H1 (cell line): ENCODE data around the gene NKAIN1. TPM values are rescaled to one million over a fixed set of nuclear protein-coding genes. Genes with fewer than 3 reads are reported as not detected.

Experiments
- CTCF ChIA-PET: fragments of 300-600 bp; sonication (Branson Sonifier 250); formaldehyde crosslinking; loops from one replicate; lab custom pipeline; 2021; ENCODE audit not compliant: partially characterized antibody; lab: Charles Lee
- POLR2A ChIA-PET: fragments of 300-600 bp; sonication (Branson Sonifier 250); formaldehyde crosslinking; loops from one replicate; lab custom pipeline; 2021; ENCODE audit warnings: inconsistent platforms; ENCODE audit not compliant: partially characterized antibody; lab: Charles Lee
- DNase-seq, 2 experiments: peaks; one replicate each; pipeline versions ENCODE4 v3.0.0 to v3.0.0-alpha.2; 2010 to 2022; ENCODE audit warnings: low spot score in 2 of 2, low read depth in 1 of 2, mixed read lengths in 1 of 2
- FAIRE-seq: peaks from 2 replicates; lab custom pipeline; 2011; peaks lifted over from hg19 to GRCh38; lab: Jason Lieb, UNC
- H2AFZ ChIP-seq: 2 replicates; pipeline ENCODE4 v1.8.1; 2012; ENCODE audit warnings: low read length, inconsistent platforms
- H2AK5ac ChIP-seq: 2 replicates; pipeline ENCODE4 v1.6.1; 2013; ENCODE audit warnings: low read depth, low read length
- H2BK120ac ChIP-seq: replicated peaks from 2 replicates; pipeline ENCODE3; 2013; ENCODE audit warnings: low read depth, low read length, inconsistent platforms
- H2BK12ac ChIP-seq: 2 replicates; pipeline ENCODE4 v1.6.1; 2013; ENCODE audit warnings: low read depth, low read length
- H2BK15ac ChIP-seq: 2 replicates; pipeline ENCODE4 v1.6.1; 2013; ENCODE audit warnings: low read length
- H2BK20ac ChIP-seq: 2 replicates; pipeline ENCODE4 v1.6.1; 2013; ENCODE audit warnings: low read length
- H2BK5ac ChIP-seq: 2 replicates; pipeline ENCODE4 v1.6.1; 2013; ENCODE audit warnings: low read depth, low read length
- H3K14ac ChIP-seq: 2 replicates; pipeline ENCODE4 v1.6.1; 2013; ENCODE audit warnings: inconsistent platforms; ENCODE audit not compliant: insufficient read length
- H3K18ac ChIP-seq: 2 replicates; pipeline ENCODE4 v1.6.1; 2013; ENCODE audit warnings: low read length; ENCODE audit errors: extremely low read depth
- H3K23ac ChIP-seq: 2 replicates; pipeline ENCODE4 v1.6.1; 2013; ENCODE audit warnings: inconsistent platforms; ENCODE audit not compliant: insufficient read length
- H3K23me2 ChIP-seq: 2 replicates; pipeline ENCODE4 v1.6.1; 2013; ENCODE audit warnings: low read depth, low read length
- H3K27ac ChIP-seq: 2 replicates; pipeline ENCODE4 v1.6.1; 2011; ENCODE audit warnings: low read depth, low read length, inconsistent platforms
- H3K27me3 ChIP-seq, 4 experiments: replicated peaks in 1 of 4; 1 replicate in 1 of 4; 2 replicates in 3 of 4; pipeline versions ENCODE4 v1.6.1 to v1.8.1; 2011 to 2013; ENCODE audit warnings: low read length in 3 of 4, mild to moderate bottlenecking in 3 of 4, inconsistent platforms in 2 of 4, mixed read lengths in 2 of 4, moderate library complexity in 1 of 4; ENCODE audit not compliant: control insufficient read depth in 3 of 4, insufficient read depth in 3 of 4; ENCODE audit errors: extremely low read depth in 1 of 4
- H3K36me3 ChIP-seq, 4 experiments: 2 replicates each; pipeline versions ENCODE4 v1.6.1 to v1.8.1; 2011 to 2013; ENCODE audit warnings: mild to moderate bottlenecking in 4 of 4, low read length in 3 of 4, moderate library complexity in 2 of 4, control low read depth in 1 of 4, inconsistent platforms in 1 of 4; ENCODE audit not compliant: insufficient read depth in 4 of 4, control insufficient read depth in 2 of 4
- H3K4ac ChIP-seq: replicated peaks from 2 replicates; pipeline ENCODE3; 2013; ENCODE audit warnings: low read length, low read depth, mixed read lengths, inconsistent platforms; ENCODE audit not compliant: insufficient read length
- H3K4me1 ChIP-seq, 4 experiments: replicated peaks in 1 of 4; 1 replicate in 1 of 4; 2 replicates in 3 of 4; pipeline versions ENCODE4 v1.6.1 to v1.8.1; 2011 to 2013; ENCODE audit warnings: low read length in 3 of 4, inconsistent platforms in 2 of 4, mixed read lengths in 1 of 4; ENCODE audit not compliant: insufficient read depth in 4 of 4, control insufficient read depth in 3 of 4
- H3K4me2 ChIP-seq, 2 experiments: 2 replicates each; pipeline versions ENCODE4 v1.6.1 to v1.8.1; 2011 to 2013; ENCODE audit warnings: low read depth in 2 of 2, low read length in 2 of 2, control low read depth in 1 of 2, inconsistent platforms in 1 of 2, mild to moderate bottlenecking in 1 of 2; ENCODE audit not compliant: insufficient read depth in 1 of 2
- H3K4me3 ChIP-seq, 4 experiments: fragments of 200-600, 300-600 bp in 1 of 4; sonication (generic), shearing (Covaris generic), sonication (Bioruptor Twin) in 1 of 4; 2 replicates each; pipeline versions ENCODE4 v1.5.1 to v1.8.1; 2011 to 2016; ENCODE audit warnings: low read length in 4 of 4, low read depth in 3 of 4, control low read depth in 2 of 4, inconsistent platforms in 2 of 4, mild to moderate bottlenecking in 2 of 4, mixed read lengths in 1 of 4, moderate library complexity in 1 of 4; ENCODE audit not compliant: insufficient read depth in 2 of 4; ENCODE audit errors: extremely low read depth in 1 of 4
- H3K56ac ChIP-seq: replicated peaks from 2 replicates; pipeline ENCODE3; 2013; ENCODE audit warnings: low read depth, mild to moderate bottlenecking, mixed read lengths, low read length, inconsistent platforms; ENCODE audit not compliant: insufficient read length
- H3K79me1 ChIP-seq: 2 replicates; pipeline ENCODE4 v1.6.1; 2013; ENCODE audit warnings: low read depth, low read length, control low read depth
- H3K79me2 ChIP-seq, 2 experiments: 2 replicates each; pipeline versions ENCODE4 v1.6.1 to v1.8.1; 2012 to 2013; ENCODE audit warnings: low read length in 2 of 2, mild to moderate bottlenecking in 2 of 2, inconsistent platforms in 1 of 2; ENCODE audit not compliant: insufficient read depth in 2 of 2, control insufficient read depth in 1 of 2
- H3K9ac ChIP-seq, 4 experiments: replicated peaks in 1 of 4; 1 replicate in 1 of 4; 2 replicates in 3 of 4; pipeline versions ENCODE4 v1.6.1 to v1.8.1; 2011 to 2013; ENCODE audit warnings: low read depth in 3 of 4, low read length in 3 of 4, control low read depth in 2 of 4, mild to moderate bottlenecking in 2 of 4, moderate library complexity in 2 of 4, inconsistent platforms in 1 of 4; ENCODE audit errors: extremely low read depth in 1 of 4
- H3K9me3 ChIP-seq, 2 experiments: 2 replicates each; pipeline versions ENCODE4 v1.6.1 to v1.8.1; 2012 to 2013; ENCODE audit warnings: mild to moderate bottlenecking in 2 of 2, moderate library complexity in 2 of 2, control low read depth in 1 of 2, inconsistent platforms in 1 of 2, low read depth in 1 of 2, low read length in 1 of 2, mixed read lengths in 1 of 2; ENCODE audit not compliant: insufficient read depth in 2 of 2
- H4K20me1 ChIP-seq, 2 experiments: replicated peaks in 1 of 2; 2 replicates each; pipeline versions ENCODE3 to v1.8.1; 2011 to 2013; ENCODE audit warnings: inconsistent platforms in 2 of 2, low read length in 2 of 2, mild to moderate bottlenecking in 1 of 2; ENCODE audit not compliant: insufficient read depth in 2 of 2, control insufficient read depth in 1 of 2
- H4K5ac ChIP-seq: 2 replicates; pipeline ENCODE4 v1.6.1; 2013; ENCODE audit warnings: low read length, low read depth, mixed read lengths, inconsistent platforms; ENCODE audit not compliant: insufficient read length
- H4K8ac ChIP-seq: 2 replicates; pipeline ENCODE4 v1.8.0; 2013; ENCODE audit warnings: mild to moderate bottlenecking, moderate library complexity, low read length, inconsistent platforms; ENCODE audit not compliant: insufficient read depth; ENCODE audit errors: extremely low read depth
- H4K91ac ChIP-seq: replicated peaks from 2 replicates; pipeline ENCODE3; 2013; ENCODE audit warnings: low read length, mixed read lengths, inconsistent platforms; ENCODE audit not compliant: insufficient read length
- BACH1 ChIP-seq: IDR thresholded peaks from 2 replicates; pipeline ENCODE4 v1.6.1; 2012; ENCODE audit warnings: low read length, improper control_type of control experiment
- CHD2 ChIP-seq: IDR thresholded peaks from 2 replicates; pipeline ENCODE4 v1.6.1; 2012; ENCODE audit warnings: low read length, improper control_type of control experiment
- CTBP2 ChIP-seq: IDR thresholded peaks from 2 replicates; pipeline ENCODE4 v1.7.0; 2011; ENCODE audit warnings: borderline replicate concordance, mild to moderate bottlenecking, moderate library complexity, mixed read lengths, low read length; ENCODE audit not compliant: insufficient read depth, insufficient read length
- MAFK ChIP-seq: IDR thresholded peaks from 2 replicates; pipeline ENCODE4 v1.6.1; 2012; ENCODE audit warnings: low read depth, mild to moderate bottlenecking, improper control_type of control experiment, low read length
- RFX5 ChIP-seq: IDR thresholded peaks from 2 replicates; pipeline ENCODE4 v1.6.1; 2011; ENCODE audit warnings: low read depth, low read length, improper control_type of control experiment, borderline replicate concordance
- WGBS, 2 experiments: shearing (Covaris generic) in 1 of 2; methylation state at CpG; one replicate each; pipeline versions ENCODE4 v1.1.6 to v1.1.7; 2013 to 2015; ENCODE audit warnings: low lambda C conversion rate in 2 of 2, mixed read lengths in 2 of 2, inconsistent platforms in 1 of 2, low coverage in 1 of 2, missing lambda C conversion rate in 1 of 2; ENCODE audit not compliant: insufficient replicate concordance in 2 of 2, insufficient coverage in 1 of 2, insufficient read length in 1 of 2; ENCODE audit errors: extremely low coverage in 1 of 2, missing lambda C conversion rate in 1 of 2; 5-methylcytosine and 5-hydroxymethylcytosine counted together
- polyA plus RNA-seq, 7 experiments: library from polyadenylated mRNA; depleted of rRNA in 3 of 7; stranded (reverse) in 5 of 7; unstranded in 2 of 7; fragments of >200 nt in 5 of 7; fragments of 200-250 nt in 2 of 7; gene quantifications; 1 replicate in 5 of 7; 2 replicates in 1 of 7; 4 replicates in 1 of 7; pipeline versions ENCODE4 v1.2.1 to v1.2.3, GENCODE V29; 2011 to 2013; ENCODE audit warnings: missing spikeins in 2 of 7, mixed read lengths in 2 of 7
- total RNA-seq: library from RNA; stranded (reverse); fragmentation: NEBNext Ultra II Directional; extraction: Animal tissue kit (Norgen Biotek cat#: 25700); gene quantifications from 2 replicates; pipeline ENCODE4 v1.2.1, GENCODE V29; 2021

NKAIN1 gene
- total and polyA plus RNA-seq, 2 of the 8 experiments (the other 6 are each of a cell fraction or from before 2014, with no cell fraction given), result 59.3 to 66.9 TPM

DNA sequence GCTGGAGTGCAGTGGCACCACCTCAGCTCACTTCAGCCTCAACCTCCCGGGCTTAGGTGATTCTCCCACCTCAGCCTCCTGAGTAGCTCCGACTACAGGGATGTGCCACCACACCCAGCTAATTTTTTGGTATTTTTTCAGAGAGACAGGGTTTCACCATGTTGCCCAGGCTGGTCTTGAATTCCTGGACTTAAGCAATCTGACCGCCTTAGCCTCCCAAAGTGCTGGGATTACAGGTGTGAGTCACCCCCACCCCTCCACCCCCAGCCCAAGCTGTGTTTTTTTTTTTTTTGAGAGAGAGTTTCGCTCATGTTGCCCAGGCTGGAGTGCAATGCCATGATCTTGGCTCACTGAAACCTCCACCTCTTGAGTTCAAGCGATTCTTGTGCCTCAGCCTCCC is 75.4 kb downstream of the NKAIN1 start:
- WGBS, 2 experiments, result 71% methylated on average over 5 of the region's 5 CpGs; no CpG with 5 or more reads in 1 of the 2 experiments
- no peaks in the 10 kb centered on the region for H4K20me1 ChIP-seq
- FAIRE-seq, result no peak
- no peak for TF ChIP-seq BACH1
- no peak for TF ChIP-seq MAFK
- TF ChIP-seq CTBP2, result no peak
- no peak for TF ChIP-seq RFX5
- no peak for TF ChIP-seq CHD2

More for the DNA sequence above, 75.4 kb downstream of the NKAIN1 start:
- Histone ChIP-seq H2AK5ac (no peak overlapping the region), H4K91ac (no peak overlapping the region), H4K5ac (no peak overlapping the region), H3K79me1 (no peaks in the 10 kb centered on the region), H3K14ac (no peak overlapping the region), H3K36me3 (no peaks in the 10 kb centered on the region), H3K27ac (no peak overlapping the region), H2BK5ac (no peak overlapping the region), H3K23ac (no peak overlapping the region), H3K18ac (no peak overlapping the region), H2BK15ac (no peak overlapping the region), H3K79me2 (no peaks in the 10 kb centered on the region), H2AFZ (no peak overlapping the region), H3K56ac (no peak overlapping the region), H3K23me2 (no peaks in the 10 kb centered on the region), H3K9ac (no peak overlapping the region), H3K4me2 (no peak overlapping the region), H3K27me3 (no peaks in the 10 kb centered on the region), H2BK12ac (no peak overlapping the region), H3K4me1 (peaks cover 0 to 2% (median 0%) of the 10 kb centered on the region in 4 experiments; a peak in 1 of 7 replicates), H3K4me3 (no peak overlapping the region), H2BK20ac (no peak overlapping the region), H3K4ac (no peak overlapping the region), H4K8ac (no peak overlapping the region), H2BK120ac (no peak overlapping the region), H3K9me3 (no peaks in the 10 kb centered on the region)
- POLR2A ChIA-PET, result interaction anchor here (0.6 to 1.9 kb wide), 3 partner anchors 11 to 134 kb away, joined by 3 to 4 read pairs (median 3); no protein-coding TSS in a partner anchor
- CTCF ChIA-PET, result interaction anchor here (0.6 to 12.9 kb wide), 8 partner anchors 12 to 595 kb away, joined by 3 to 156 read pairs (median 3); no protein-coding TSS in a partner anchor
- no peak for DNase-seq
